Measurements from ENCODE around the gene ABI2. TPM values are rescaled to one million over a fixed set of nuclear protein-coding genes. Genes with fewer than 3 reads are reported as not detected.

Gene ABI2
- total and polyA plus RNA-seq, 4 donors = 11.7 to 68.1 (median 26.3) TPM

DNA sequence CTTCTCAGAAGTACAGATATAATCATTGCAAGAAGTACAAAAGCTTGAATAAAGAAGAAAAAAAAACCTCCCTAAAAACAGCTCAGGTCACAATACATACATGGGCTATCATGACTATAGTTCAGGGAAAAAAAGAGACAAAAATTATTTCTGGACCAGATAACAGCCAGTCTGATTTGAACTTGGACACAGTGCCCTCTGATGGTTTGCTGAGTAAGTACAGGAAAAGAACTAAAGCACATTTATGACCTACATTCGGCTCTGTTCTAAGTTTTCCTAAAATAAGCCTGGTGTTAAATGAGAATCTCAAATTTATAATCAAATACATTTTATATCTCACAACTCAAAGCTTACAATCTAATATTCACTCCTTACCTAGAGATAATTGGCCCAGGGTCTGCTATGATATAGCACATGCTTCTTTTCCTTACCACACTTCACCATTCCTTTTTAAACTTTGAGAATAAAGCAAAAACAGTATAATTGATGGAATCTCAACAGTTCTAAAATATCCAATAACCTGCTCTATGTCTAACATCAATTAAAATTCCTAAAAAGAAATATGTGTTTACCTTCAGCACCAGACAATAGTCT lies 125.8 kb downstream of the ABI2 start:
- H3K4me3 ChIP-seq = no peak overlapping the region
- peak; percentile 39 to 80 (median 72) for DNase-seq
- no peak overlapping the region for H3K27ac ChIP-seq (ENCODE audit: low read depth in 1 of 2, low read length in 1 of 2)
- WGBS, 2 donors = 13 to 14% methylated on average over 1 of the region's 1 CpG
- H3K9me3 ChIP-seq (ENCODE audit: control insufficient read depth in 4 of 4, insufficient read depth in 3 of 4, low read length in 3 of 4) = no peaks in the 10 kb centered on the region
- TF ChIP-seq, protein P1, sequence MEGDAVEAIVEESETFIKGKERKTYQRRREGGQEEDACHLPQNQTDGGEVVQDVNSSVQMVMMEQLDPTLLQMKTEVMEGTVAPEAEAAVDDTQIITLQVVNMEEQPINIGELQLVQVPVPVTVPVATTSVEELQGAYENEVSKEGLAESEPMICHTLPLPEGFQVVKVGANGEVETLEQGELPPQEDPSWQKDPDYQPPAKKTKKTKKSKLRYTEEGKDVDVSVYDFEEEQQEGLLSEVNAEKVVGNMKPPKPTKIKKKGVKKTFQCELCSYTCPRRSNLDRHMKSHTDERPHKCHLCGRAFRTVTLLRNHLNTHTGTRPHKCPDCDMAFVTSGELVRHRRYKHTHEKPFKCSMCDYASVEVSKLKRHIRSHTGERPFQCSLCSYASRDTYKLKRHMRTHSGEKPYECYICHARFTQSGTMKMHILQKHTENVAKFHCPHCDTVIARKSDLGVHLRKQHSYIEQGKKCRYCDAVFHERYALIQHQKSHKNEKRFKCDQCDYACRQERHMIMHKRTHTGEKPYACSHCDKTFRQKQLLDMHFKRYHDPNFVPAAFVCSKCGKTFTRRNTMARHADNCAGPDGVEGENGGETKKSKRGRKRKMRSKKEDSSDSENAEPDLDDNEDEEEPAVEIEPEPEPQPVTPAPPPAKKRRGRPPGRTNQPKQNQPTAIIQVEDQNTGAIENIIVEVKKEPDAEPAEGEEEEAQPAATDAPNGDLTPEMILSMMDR (IDR thresholded peaks at IDR 0.05; ENCODE audit: control extremely low read depth, extremely low read depth) = peak; percentile 38
- H3K27me3 ChIP-seq (ENCODE audit: control insufficient read depth in 3 of 3, insufficient read depth in 3 of 3, low read length in 2 of 3) = no peaks in the 10 kb centered on the region
- peaks cover 0 to 37% (median 15%) of the 10 kb centered on the region in 4 donors for H3K36me3 ChIP-seq (ENCODE audit: control insufficient read depth in 4 of 4, insufficient read depth in 4 of 4, low read length in 4 of 4)
- ATAC-seq (ENCODE audit: insufficient read depth, low FRiP score) = no peak
- peaks cover 0 to 2% (median 0%) of the 10 kb centered on the region in 5 donors for H3K4me1 ChIP-seq (ENCODE audit: control insufficient read depth in 5 of 5, insufficient read depth in 5 of 5, low read length in 5 of 5)
- no peak overlapping the region for H3K9ac ChIP-seq (ENCODE audit: insufficient read depth in 1 of 2, low read length in 2 of 2)

DNA sequence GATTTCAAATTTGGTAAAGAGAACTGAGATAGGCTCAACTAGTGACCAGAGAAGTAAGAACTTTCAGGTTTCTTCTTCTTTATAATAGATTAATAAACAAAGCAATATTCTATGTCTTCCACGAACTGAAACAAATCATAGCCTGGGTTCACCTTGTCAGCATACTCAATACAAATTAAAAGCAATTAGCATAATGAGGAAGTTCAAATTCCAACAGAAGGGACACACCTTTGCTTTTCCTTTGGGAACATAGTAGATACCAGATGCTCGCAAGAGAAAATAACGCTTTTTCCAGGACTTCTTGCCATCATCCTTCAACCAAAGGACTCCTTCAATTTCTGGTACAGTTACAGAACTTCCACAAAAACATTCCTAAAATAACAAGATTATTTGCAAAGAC lies 127.0 kb downstream of the ABI2 start:
- H3K9me3 ChIP-seq (ENCODE audit: control insufficient read depth in 4 of 4, insufficient read depth in 3 of 4, low read length in 3 of 4) = no peaks in the 10 kb centered on the region
- 80 to 86% methylated on average over 3 of the region's 3 CpGs for WGBS, 2 donors
- no peak for ATAC-seq (ENCODE audit: insufficient read depth, low FRiP score)
- no peaks in the 10 kb centered on the region for H3K27me3 ChIP-seq (ENCODE audit: control insufficient read depth in 3 of 3, insufficient read depth in 3 of 3, low read length in 2 of 3)
- no peak overlapping the region for H3K4me3 ChIP-seq
- no peak overlapping the region for H3K9ac ChIP-seq (ENCODE audit: insufficient read depth in 1 of 2, low read length in 2 of 2)
- TF ChIP-seq, protein P1 (IDR thresholded peaks at IDR 0.05; ENCODE audit: control extremely low read depth, extremely low read depth) = no peak
- no peak for DNase-seq
- peaks cover 4 to 43% (median 12%) of the 10 kb centered on the region in 4 donors for H3K36me3 ChIP-seq (ENCODE audit: control insufficient read depth in 4 of 4, insufficient read depth in 4 of 4, low read length in 4 of 4)
- no peaks in the 10 kb centered on the region for H3K4me1 ChIP-seq (ENCODE audit: control insufficient read depth in 5 of 5, insufficient read depth in 5 of 5, low read length in 5 of 5)
- no peak overlapping the region for H3K27ac ChIP-seq (ENCODE audit: low read depth in 1 of 2, low read length in 1 of 2)

DNA sequence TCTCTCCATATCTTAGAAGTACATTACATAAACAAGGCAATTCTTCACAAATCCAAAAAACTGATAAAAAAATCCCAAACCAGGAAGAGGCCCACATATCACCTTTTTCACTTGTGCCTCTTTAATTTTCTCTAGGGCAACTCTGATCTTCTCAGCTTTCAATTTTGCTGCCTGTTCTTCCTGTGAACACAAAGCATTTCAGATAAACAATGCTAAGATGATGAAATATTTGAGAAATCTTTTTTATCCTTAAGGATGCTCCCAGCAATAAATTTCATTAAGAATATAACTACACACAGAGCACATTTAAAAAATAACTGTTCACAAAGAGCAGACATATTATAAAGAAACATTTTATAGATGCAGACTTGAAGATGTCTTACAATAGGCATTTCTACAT lies 133.6 kb downstream of the ABI2 start:
- Histone ChIP-seq H3K4me3 (no peak overlapping the region), H3K4me1 (ENCODE audit: control insufficient read depth in 5 of 5, insufficient read depth in 5 of 5, low read length in 5 of 5) (peaks cover 0 to 13% (median 2%) of the 10 kb centered on the region in 5 donors), H3K27me3 (ENCODE audit: control insufficient read depth in 3 of 3, insufficient read depth in 3 of 3, low read length in 2 of 3) (no peaks in the 10 kb centered on the region), H3K9ac (ENCODE audit: insufficient read depth in 1 of 2, low read length in 2 of 2) (no peak overlapping the region), H3K9me3 (ENCODE audit: control insufficient read depth in 4 of 4, insufficient read depth in 3 of 4, low read length in 3 of 4) (no peaks in the 10 kb centered on the region), H3K36me3 (ENCODE audit: control insufficient read depth in 4 of 4, insufficient read depth in 4 of 4, low read length in 4 of 4) (peaks cover 4 to 22% (median 7%) of the 10 kb centered on the region in 4 donors), H3K27ac (ENCODE audit: low read depth in 1 of 2, low read length in 1 of 2) (no peak overlapping the region)
- peak in 1 of 3 donors; percentile 38 for DNase-seq
- ATAC-seq (ENCODE audit: insufficient read depth, low FRiP score) = no peak
- TF ChIP-seq, protein P1 (IDR thresholded peaks at IDR 0.05; ENCODE audit: control extremely low read depth, extremely low read depth) = no peak

DNA sequence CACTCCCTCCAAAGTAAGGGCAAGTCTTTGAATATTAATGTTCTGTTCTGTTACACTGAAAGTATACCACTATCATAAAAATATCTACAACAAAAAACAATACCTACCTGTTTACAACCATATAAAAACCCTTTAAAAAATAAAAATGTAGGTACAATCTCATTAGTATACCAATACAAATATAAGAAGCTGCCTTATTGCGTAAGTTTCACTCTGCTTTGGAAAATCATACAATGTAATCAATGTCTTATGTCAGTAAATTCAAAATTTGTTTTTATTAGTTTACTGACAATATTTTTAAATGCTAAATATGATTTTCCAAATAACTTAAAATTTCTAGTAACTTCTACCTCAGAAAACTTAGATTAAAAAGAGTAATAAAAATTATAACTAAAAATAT lies 134.1 kb downstream of the ABI2 start:
- Histone ChIP-seq H3K36me3 (ENCODE audit: control insufficient read depth in 4 of 4, insufficient read depth in 4 of 4, low read length in 4 of 4) (peaks cover 4 to 19% (median 7%) of the 10 kb centered on the region in 4 donors), H3K4me3 (no peak overlapping the region), H3K27ac (ENCODE audit: low read depth in 1 of 2, low read length in 1 of 2) (no peak overlapping the region), H3K9me3 (ENCODE audit: control insufficient read depth in 4 of 4, insufficient read depth in 3 of 4, low read length in 3 of 4) (no peaks in the 10 kb centered on the region), H3K27me3 (ENCODE audit: control insufficient read depth in 3 of 3, insufficient read depth in 3 of 3, low read length in 2 of 3) (no peaks in the 10 kb centered on the region), H3K4me1 (ENCODE audit: control insufficient read depth in 5 of 5, insufficient read depth in 5 of 5, low read length in 5 of 5) (peaks cover 0 to 13% (median 2%) of the 10 kb centered on the region in 5 donors), H3K9ac (ENCODE audit: insufficient read depth in 1 of 2, low read length in 2 of 2) (no peak overlapping the region)
- ATAC-seq (ENCODE audit: insufficient read depth, low FRiP score) (no peak), DNase-seq (no peak)
- TF ChIP-seq, protein P1 (IDR thresholded peaks at IDR 0.05; ENCODE audit: control extremely low read depth, extremely low read depth) = no peak
- WGBS, 2 donors = 97 to 100% methylated on average over 1 of the region's 1 CpG
